GM23338 (cell line): ENCODE measurements around the gene ZYG11B. TPM values are rescaled to one million over a fixed set of nuclear protein-coding genes. Genes with fewer than 3 reads are reported as not detected.
"Not testable (repeated sequence)": the region's sequence is repeated elsewhere in the genome, so short reads cannot be mapped to it uniquely, and the experiment has no call there.

Source experiments
- ATAC-seq: fragments of 200-7000 bp; cut with Tn5 transposase; 3 replicates; pipeline ENCODE4 v1.9.1; 2020
- DNase-seq: peaks from one replicate; pipeline ENCODE4 v3.0.0-alpha.2; 2015; ENCODE audit warnings: low spot score
- H2AFZ ChIP-seq: fragments of 200-600 bp; sonication (generic); 2 replicates; pipeline ENCODE4 v1.8.0; 2016; ENCODE audit warnings: antibody characterized with exemption, mild to moderate bottlenecking, moderate library complexity
- H3F3A ChIP-seq: fragments of 200-600 bp; sonication (generic); replicated peaks from 2 replicates; pipeline ENCODE4 v1.8.0; 2017; ENCODE audit warnings: antibody characterized with exemption, mixed run types, low read depth
- H3K27ac ChIP-seq: fragments of 200-600 bp; sonication (generic); 2 replicates; pipeline ENCODE4 v1.6.1; 2016; ENCODE audit warnings: low read depth
- H3K27me3 ChIP-seq: fragments of 200-600 bp; sonication (generic); 2 replicates; pipeline ENCODE4 v1.8.0; 2016; ENCODE audit warnings: mild to moderate bottlenecking, mixed run types, moderate library complexity; ENCODE audit not compliant: insufficient read depth
- H3K36me3 ChIP-seq: fragments of 200-600 bp; sonication (generic); 2 replicates; pipeline ENCODE4 v1.8.0; 2016; ENCODE audit warnings: mild to moderate bottlenecking; ENCODE audit not compliant: insufficient read depth
- H3K4me1 ChIP-seq: fragments of 200-600 bp; sonication (generic); 2 replicates; pipeline ENCODE4 v1.8.0; 2016; ENCODE audit warnings: mild to moderate bottlenecking, moderate library complexity; ENCODE audit not compliant: insufficient read depth
- H3K4me2 ChIP-seq: fragments of 200-600 bp; sonication (generic); 2 replicates; pipeline ENCODE4 v1.7.1; 2017; ENCODE audit warnings: mixed run types
- H3K4me3 ChIP-seq: fragments of 200-600 bp; sonication (generic); 2 replicates; pipeline ENCODE4 v1.6.1; 2016; ENCODE audit warnings: mixed run types
- H3K79me2 ChIP-seq: fragments of 200-600 bp; sonication (generic); replicated peaks from 2 replicates; pipeline ENCODE4 v1.8.0; 2017; ENCODE audit warnings: mild to moderate bottlenecking; ENCODE audit not compliant: insufficient read depth
- H3K9me2 ChIP-seq: fragments of 200-600 bp; sonication (generic); 2 replicates; pipeline ENCODE4 v1.8.0; 2017; ENCODE audit not compliant: insufficient read depth
- H4K20me1 ChIP-seq: fragments of 200-600 bp; sonication (generic); replicated peaks from 2 replicates; pipeline ENCODE4 v1.8.0; 2017; ENCODE audit warnings: mild to moderate bottlenecking; ENCODE audit not compliant: insufficient read depth
- H3K27ac Mint-ChIP-seq: 2 replicates; pipeline ENCODE4 v1.8.0; 2020; ENCODE audit warnings: inconsistent platforms, mild to moderate bottlenecking, moderate library complexity, mixed read lengths
- H3K27me3 Mint-ChIP-seq: 3 replicates; pipeline ENCODE4 v1.8.0; 2022; ENCODE audit warnings: low read depth, mild to moderate bottlenecking, moderate library complexity, mixed read lengths, inconsistent platforms; ENCODE audit not compliant: insufficient read depth, poor library complexity
- H3K36me3 Mint-ChIP-seq: 3 replicates; pipeline ENCODE4 v1.8.0; 2021; ENCODE audit warnings: low read depth, mild to moderate bottlenecking, inconsistent platforms, moderate library complexity, mixed read lengths
- H3K4me1 Mint-ChIP-seq: 3 replicates; pipeline ENCODE4 v1.8.0; 2020; ENCODE audit warnings: mild to moderate bottlenecking, inconsistent platforms, mixed read lengths
- H3K4me3 Mint-ChIP-seq: 3 replicates; pipeline ENCODE4 v1.8.0; 2021; ENCODE audit warnings: moderate library complexity, mild to moderate bottlenecking, inconsistent platforms, mixed read lengths
- H3K9me3 Mint-ChIP-seq: 3 replicates; pipeline ENCODE4 v1.8.0; 2020; ENCODE audit warnings: moderate library complexity, mild to moderate bottlenecking, inconsistent platforms, mixed read lengths
- ETS1 ChIP-seq: IDR thresholded peaks from 2 replicates; pipeline ENCODE4 v1.6.1; 2016; ENCODE audit warnings: antibody characterized with exemption
- NANOG ChIP-seq: IDR thresholded peaks from 2 replicates; pipeline ENCODE4 v1.6.1; 2016; ENCODE audit warnings: antibody characterized with exemption, borderline replicate concordance
- POLR2AphosphoS5 ChIP-seq: IDR thresholded peaks from 2 replicates; pipeline ENCODE4 v1.6.1; 2016; ENCODE audit warnings: antibody characterized with exemption, low read depth
- REST ChIP-seq: IDR thresholded peaks from one replicate; pipeline ENCODE4 v1.6.1; 2018; ENCODE audit warnings: antibody characterized with exemption; ENCODE audit not compliant: unreplicated experiment
- STAT1 ChIP-seq: IDR thresholded peaks from one replicate; pipeline ENCODE4 v1.6.1; 2016; ENCODE audit warnings: antibody characterized with exemption; ENCODE audit not compliant: unreplicated experiment
- ZNF331 ChIP-seq: fragments of 250-450 bp; sonication (Bioruptor Pico); IDR thresholded peaks from 2 replicates; pipeline ENCODE4 v1.5.0; 2020; ENCODE audit warnings: low read depth, mild to moderate bottlenecking, moderate library complexity
- ZNF462 ChIP-seq: fragments of 250-450 bp; sonication (Bioruptor Pico); IDR thresholded peaks from 2 replicates; pipeline ENCODE4 v1.5.0; 2020; ENCODE audit warnings: mild to moderate bottlenecking, moderate library complexity
- polyA plus RNA-seq: library from polyadenylated mRNA; unstranded; fragments of >200 nt; fragmentation: Nextera tagmentation; extraction: Ambion mirVana; gene quantifications from 2 replicates; pipeline ENCODE4 v1.2.1, GENCODE V29; 2016
- total RNA-seq: library from RNA; depleted of rRNA; stranded (reverse); fragments of >200 nt; shearing (Covaris generic); gene quantifications from 2 replicates; pipeline ENCODE4 v1.2.3, GENCODE V29; 2014

ZYG11B gene
- total and polyA plus RNA-seq, 2 experiments from 2014 or later, result 7.8 to 42.3 TPM

DNA sequence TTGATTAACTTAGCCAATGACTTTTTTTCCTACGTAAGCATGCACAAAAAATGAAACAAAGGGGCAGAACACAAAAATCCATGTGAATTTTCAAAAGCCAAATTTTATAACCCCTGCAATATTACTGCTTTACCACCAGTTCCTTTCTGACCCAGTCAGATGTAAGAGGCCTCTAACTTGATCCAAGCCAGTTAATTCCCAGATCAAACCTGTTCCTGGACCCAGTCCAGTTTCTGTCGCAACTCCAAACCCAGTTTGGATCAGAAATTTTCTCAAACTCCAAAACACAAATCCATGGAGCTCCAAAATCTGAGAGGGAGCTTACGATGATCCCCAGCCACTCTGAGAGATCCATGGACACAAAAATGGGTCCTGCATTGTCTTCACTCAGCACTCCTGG, 108.5 kb downstream of the ZYG11B start (continued):
- no peak for TF ChIP-seq REST
- no peak for TF ChIP-seq ZNF462 (CRISPR knock-in tag)
- no peak for TF ChIP-seq POLR2AphosphoS5
- TF ChIP-seq ZNF331 (CRISPR knock-in tag), result no peak
- no peak for TF ChIP-seq STAT1

- Histone ChIP-seq H3K79me2 (no peaks in the 10 kb centered on the region), H3K9me2 (no peaks in the 10 kb centered on the region), H3K27me3 (peaks cover 1% of the 10 kb centered on the region; the same call in 1 of the 2 replicates), H2AFZ (no peak overlapping the region), H3K4me2 (peak overlapping the region; percentile 55; the same call in 1 of the 2 replicates), H3K4me1 (peaks cover 37% of the 10 kb centered on the region), H3K4me3 (no peak overlapping the region), H3F3A (peaks cover 7% of the 10 kb centered on the region; the same call in 1 of the 2 replicates), H3K27ac (peak overlapping the region; percentile 22; the same call in 1 of the 2 replicates), H3K36me3 (no peaks in the 10 kb centered on the region), H4K20me1 (no peaks in the 10 kb centered on the region)
- ATAC-seq, result peak; percentile 40; the same call in 2 of the 3 replicates
- H3K27ac Mint-ChIP-seq, result no peak overlapping the region
- TF ChIP-seq NANOG (peak; percentile 90), ETS1 (no peak)
- peaks cover 9% of the 10 kb centered on the region for H3K27me3 Mint-ChIP-seq
- peak; percentile 65 for DNase-seq
- H3K36me3 Mint-ChIP-seq, result no peaks in the 10 kb centered on the region
- no peak overlapping the region; the same call in 2 of the 3 replicates for H3K4me3 Mint-ChIP-seq
- no peaks in the 10 kb centered on the region for H3K9me3 Mint-ChIP-seq
- H3K4me1 Mint-ChIP-seq, result peaks cover 22% of the 10 kb centered on the region
Observed at GRCh38 chr1:52836035-52836434, 109.8 kb downstream of the ZYG11B start.

DNA sequence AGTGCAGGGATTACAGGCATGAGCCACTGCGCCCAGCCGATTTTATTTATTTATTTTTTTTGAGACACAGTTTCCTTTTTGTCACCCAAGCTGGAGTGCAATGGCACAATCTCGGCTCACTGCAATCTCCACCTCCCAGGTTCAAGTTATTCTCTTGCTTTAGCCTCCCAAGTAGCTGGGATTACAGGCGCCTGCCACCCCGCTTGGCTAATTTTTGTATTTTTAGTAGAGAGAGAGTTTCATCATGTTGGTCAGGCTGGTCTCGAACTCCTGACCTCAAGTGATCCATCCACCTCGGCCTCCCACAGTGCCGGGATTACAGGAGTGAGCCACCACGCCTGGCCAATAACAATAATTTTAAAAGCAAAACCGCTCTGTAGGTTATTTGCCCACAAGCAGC, 112.9 kb downstream of the ZYG11B start:
- not testable (repeated sequence) for H3K27ac Mint-ChIP-seq, H3K9me3 Mint-ChIP-seq, H3K4me3 Mint-ChIP-seq, H2AFZ ChIP-seq, H3F3A ChIP-seq, ATAC-seq, H3K9me2 ChIP-seq, H3K79me2 ChIP-seq, H3K36me3 ChIP-seq, H3K36me3 Mint-ChIP-seq, H3K27ac ChIP-seq, DNase-seq, H3K4me3 ChIP-seq, H3K4me2 ChIP-seq, H4K20me1 ChIP-seq
- Histone ChIP-seq H3K27me3 (peaks cover 30% of the 10 kb centered on the region), H3K4me1 (peaks cover 24% of the 10 kb centered on the region)
- H3K27me3 Mint-ChIP-seq, result peaks cover 34% of the 10 kb centered on the region
- H3K4me1 Mint-ChIP-seq, result peaks cover 20% of the 10 kb centered on the region
